GM18858 (cell line): ENCODE results near the gene CACNA1C.
"Not testable (repeated sequence)": the region's sequence is repeated elsewhere in the genome, so short reads cannot be mapped to it uniquely, and the experiment has no call there.

ENCODE experiments used
- ATAC-seq: cut with Tn5 transposase; IDR thresholded peaks from one replicate; pipeline ENCODE4 v1.9.1; 2021; ENCODE audit not compliant: unreplicated experiment

CACNA1C gene

DNA sequence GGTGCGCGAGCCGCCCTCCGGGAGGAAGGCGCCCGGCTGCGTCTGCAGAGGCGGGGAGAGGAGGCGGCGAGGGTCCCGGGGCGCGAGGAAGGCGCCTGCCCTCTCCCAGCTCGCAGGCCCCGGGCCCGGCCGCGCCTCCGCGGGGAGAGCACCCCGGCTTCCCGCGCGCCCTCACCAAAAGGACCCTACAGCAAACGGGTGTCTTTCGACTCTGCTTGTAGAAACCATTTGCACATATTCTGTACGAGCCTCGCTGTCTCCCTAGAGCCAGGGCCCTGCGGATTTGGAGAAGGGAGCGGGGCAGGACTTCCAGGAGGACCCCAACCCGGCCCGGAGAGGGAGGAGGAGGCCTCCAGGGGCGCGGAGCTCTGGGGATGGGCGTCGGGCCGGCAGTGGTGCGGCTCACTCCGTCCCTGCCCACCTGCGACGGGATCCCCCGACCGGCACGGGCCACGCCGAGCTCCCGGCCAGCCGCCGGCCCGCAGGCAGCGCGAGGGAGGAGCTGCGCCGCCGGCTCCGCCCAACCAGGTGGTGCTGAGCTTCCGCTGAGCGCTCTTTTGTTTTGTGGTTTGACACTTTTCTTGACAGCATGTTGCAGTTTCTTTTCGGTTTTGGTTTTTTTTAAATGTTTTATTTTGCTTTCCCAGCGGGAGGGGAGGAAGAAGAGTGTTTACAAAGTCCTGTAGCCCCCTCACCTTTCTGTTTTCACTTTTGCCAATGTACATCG, 638.7 kb downstream of the CACNA1C start:
- peak; percentile 51 for ATAC-seq

DNA sequence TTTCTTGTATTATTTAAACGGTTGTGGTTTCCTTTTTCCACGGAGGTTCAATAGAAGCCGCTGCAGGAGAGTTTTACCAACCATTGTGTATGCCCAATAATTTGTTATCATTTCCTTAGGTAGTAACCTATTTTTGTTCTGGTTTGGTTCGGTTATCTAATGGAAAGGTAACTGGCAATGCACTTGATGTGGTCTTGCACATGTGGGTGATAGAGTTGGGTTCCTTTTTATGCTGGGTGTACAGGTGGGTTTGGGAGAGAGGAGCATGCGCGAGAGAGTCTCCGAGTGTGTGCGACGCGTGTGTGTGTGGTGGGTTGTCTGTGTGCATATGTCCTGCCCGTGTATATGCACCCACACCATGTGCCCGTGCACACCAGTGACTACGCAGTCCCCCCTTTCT, 639.3 kb downstream of the CACNA1C start:
- ATAC-seq: no peak

DNA sequence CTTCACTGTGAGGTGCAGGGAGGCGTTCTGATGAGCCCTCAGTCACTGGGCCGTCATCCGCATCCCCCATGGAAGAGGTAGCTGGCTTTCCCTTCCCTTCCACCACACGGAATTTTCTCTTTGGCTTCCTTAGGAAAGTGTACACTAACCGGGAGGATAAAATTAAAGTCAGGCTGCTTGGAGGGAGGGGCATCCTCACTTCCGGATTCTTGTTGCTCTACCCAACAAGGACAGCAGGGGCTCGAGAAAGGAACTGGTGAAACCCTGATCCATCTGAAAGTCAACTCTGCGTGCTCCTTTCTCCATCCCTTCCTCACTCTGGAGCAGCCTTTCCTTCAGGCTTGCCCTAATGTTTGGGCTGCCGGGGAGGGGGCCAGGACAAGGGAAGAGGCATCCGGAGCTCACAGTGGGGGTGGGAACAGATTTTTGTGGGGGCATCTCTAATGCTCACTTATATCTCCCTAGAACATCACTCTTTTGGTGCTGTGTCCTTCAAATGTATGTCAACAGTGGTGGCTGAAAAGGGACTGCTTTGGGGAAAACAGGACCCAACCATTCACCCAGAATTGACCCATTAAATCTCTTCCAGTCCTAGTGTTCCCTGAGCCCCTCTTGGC, 640.6 kb downstream of the CACNA1C start:
- ATAC-seq: no peak

DNA sequence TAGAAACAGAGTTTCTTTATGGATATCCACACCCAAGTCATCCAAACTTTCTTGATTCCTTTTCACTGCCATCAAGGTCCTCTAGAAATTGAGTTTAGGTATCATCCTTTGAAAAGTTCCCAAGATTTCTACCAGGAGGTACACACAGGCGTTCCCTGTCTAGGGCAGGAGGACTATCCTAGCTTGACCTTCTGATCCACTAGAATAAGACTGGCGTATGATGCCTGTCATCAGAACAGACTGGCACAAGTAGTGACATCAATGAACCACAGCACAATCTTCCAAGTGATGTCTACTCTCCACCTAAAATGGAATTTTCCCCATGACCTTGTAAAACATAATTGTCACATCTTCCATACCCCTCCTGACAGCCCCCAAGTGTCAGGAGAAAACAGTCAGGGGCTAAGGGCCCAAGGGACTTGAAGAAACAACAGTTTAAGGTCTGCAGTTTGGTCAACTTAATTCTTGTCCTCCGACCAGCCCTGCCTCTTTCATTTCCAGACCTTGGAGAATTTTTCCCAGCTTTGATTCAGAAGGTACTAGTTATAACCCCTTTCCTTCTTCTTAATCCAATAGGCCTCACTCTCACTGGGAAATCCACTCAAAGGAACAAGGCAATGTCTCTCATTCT, 641.3 kb downstream of the CACNA1C start:
- ATAC-seq: no peak

DNA sequence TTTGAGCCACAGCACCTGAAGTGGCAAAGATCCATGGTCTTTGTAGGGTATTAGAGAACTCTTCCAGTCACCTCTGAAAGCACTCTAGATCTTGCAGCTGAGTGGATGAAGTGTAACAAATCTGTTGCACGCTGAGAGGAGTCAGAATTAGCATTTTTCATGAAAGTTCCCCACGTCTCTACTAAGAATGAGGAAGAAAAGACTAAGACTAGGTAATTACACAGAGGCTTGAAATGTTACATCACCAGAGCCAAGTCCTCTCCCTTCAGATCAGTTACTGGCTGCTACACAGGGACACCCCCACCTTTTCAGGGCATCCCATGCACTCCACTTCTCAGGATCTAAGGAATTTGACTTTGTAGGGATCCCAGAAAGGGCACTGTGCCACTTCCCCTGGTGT, 643.3 kb downstream of the CACNA1C start:
- no peak for ATAC-seq

DNA sequence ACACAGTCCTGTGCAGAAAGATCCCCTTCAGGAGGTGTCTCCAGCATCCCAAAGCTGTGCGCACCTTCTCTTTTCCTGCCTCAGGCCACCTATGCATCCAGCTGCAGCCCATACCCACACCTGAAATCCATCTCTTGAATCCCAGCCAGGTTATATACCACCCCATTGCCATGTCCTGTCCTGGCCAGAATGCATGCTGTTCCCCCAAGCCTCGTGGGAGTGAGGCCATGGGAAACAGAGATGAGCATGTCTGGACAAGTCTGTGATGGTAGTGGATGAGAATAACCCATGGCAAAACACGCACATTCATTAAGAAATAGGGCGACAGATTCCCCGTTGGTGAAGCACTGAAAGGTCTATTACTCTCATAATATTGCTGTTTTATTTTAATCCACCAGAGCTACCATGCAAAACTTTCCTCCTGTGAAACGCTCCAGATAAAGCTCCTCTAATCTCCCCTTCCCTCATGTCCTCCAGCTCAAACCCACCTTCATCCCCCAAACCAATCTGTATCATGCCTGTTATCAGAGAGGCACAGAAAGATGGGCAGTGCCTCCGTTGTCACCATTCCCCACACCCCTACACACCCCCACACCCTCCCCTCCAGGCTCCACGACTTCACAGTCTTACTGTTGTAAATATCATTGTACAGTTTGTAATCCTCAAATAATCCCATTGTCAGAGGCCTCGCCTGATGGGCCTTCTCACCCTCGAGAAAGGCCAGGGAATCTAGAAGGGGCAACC, 644.4 kb downstream of the CACNA1C start:
- ATAC-seq: no peak

DNA sequence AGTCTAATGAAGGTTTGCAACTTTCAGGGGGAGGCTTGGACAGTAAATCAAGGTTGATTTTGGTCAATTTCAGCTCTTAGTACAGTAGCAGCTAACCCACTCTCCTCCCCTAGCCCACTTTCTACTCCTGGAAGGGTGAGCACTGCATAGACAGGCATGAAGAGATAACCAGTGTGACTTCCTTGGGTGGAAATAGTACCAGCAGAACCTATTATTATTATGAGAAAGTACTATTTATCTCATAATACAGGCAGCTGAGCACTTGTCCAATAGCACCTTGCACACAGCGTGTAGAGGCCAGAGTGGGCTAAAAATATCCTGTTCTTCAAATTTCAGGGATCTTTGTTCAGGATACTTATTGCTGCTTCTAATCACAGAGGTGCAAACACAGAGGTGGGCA, 645.8 kb downstream of the CACNA1C start:
- ATAC-seq: no peak

DNA sequence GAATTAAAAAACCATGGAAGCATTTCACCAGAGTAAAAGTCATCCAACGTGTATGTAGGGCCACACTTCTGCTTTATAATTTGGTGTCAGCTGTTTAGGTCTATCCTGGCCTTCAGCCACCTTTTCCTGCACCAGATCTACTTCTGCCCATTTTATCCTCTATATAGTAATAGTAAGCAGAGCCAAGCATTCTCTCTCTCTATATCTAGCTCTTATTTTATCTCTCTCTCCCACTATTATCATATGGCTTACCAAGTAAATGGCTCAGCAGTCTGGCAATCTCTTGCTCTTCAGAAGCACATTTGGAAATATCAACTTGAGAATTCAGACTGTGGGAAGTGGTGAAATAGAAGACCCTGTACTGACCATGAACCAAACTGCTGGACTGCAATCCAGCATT, 657.9 kb downstream of the CACNA1C start:
- no peak for ATAC-seq

DNA sequence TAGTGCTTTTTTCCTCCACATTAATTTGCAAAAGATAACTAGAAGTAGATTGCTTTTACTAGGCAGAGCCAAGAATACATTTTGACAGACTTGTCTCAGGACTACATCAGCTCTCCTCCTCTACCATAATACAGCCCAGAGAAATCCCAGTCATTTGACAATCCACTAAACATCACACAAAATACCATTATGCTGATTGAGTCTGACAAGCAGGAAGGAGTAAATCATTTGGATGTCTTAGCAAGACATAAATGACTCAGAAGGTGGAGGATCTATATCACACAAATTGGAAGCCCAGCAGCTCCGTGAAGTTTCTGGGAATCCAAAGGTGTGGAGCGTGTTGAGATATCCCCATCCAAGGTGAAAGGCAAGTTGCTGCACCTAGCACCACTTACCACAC, 666.6 kb downstream of the CACNA1C start:
- no peak for ATAC-seq

DNA sequence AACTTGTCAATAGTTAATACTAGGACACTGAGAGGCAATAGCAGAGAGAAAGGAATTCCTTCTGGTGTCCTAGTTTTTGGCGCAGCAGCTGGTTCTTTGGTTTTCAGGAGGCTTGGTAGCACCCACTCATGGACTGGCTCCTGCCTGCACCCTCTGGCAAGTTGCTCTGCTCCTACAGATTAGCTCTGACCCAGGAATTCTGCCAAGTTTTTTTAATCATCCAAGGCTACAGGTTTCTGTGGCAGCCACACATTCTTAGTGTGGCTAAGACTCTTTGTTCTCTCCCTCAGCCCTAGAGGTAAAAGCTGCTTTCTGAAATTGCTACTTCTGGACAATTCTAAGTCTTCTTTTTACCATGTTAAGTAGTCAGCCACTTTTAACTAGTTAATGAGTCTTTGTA, 670.0 kb downstream of the CACNA1C start:
- ATAC-seq: no peak

DNA sequence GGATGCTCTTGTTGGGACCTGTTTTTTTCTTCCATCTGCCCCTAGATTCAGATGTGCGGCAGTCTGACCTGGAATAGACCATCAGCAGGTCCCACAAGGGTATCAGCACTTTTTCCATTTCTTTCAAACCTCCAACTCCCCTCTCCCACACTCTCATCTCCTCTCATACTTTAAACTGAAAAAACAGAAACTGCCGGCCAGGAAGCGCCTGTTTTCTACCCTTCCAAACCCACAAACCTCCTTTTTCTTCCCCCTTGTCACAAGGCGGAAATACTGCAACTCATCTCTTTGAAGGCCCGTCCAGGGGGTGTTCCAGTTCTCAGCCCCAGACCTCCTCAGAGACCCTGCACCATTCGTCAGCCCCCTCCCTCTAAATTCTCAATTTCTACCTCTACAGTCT, 679.5 kb downstream of the CACNA1C start:
- no peak for ATAC-seq

DNA sequence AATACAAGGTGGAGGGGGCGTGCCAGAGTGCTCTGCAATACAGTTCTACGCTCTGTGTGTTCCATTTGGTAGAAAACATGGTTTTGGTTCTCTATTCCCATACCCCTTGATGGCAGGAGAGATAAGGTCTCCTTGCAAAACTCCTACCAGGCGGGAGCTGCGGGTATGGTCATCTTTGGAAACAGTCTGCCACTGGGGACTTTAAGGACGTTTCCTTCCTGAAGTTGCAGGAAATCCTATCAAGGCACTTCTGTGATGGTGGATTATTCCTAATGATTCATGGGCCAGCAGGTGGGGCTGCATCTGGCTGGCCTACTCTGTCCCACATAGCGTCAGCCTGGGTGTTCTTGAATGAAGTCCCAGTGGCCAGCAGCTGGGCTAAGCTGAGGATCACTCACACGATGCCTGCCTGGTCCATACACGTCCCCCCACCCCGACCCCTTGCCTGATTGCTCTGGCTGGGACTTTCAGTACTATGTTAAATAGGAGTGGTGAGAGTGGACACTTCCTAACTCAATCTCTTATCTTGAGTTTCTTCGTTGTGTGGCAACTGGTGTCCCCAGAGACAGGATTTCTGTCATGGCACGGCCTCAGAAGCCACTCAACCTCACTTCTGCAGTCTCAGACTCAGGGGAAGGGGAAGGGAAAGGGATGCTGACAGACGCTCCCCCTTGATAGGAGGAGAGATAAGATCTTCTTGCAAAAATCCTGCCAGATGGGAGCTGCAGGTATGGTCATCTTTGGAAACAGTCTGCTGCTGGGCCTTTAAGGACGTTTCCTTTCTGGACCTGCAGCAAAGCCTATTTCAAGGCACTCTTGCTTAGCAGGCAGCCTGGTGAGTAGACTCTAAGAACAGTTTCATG, 680.9 kb downstream of the CACNA1C start:
- ATAC-seq: no peak

DNA sequence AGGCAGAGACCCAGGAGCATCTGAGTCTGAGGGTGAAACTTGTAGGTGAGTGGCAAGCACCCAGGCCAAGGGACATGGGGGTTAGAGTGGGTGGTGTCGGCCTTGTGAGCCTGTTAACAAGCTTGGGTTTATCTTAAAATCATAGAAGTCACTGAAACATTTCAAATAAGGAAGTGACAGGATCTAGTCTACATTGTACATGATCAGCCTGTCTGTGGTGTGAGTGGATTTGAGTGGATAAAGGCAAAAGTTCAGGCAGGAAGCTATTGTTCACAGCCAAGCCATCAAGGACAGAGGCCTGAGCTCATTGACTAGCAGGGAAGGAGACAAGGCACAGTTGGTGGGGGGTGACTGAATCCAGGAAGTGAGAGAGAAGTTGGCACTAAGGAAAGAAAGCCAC, 682.6 kb downstream of the CACNA1C start:
- no peak for ATAC-seq

DNA sequence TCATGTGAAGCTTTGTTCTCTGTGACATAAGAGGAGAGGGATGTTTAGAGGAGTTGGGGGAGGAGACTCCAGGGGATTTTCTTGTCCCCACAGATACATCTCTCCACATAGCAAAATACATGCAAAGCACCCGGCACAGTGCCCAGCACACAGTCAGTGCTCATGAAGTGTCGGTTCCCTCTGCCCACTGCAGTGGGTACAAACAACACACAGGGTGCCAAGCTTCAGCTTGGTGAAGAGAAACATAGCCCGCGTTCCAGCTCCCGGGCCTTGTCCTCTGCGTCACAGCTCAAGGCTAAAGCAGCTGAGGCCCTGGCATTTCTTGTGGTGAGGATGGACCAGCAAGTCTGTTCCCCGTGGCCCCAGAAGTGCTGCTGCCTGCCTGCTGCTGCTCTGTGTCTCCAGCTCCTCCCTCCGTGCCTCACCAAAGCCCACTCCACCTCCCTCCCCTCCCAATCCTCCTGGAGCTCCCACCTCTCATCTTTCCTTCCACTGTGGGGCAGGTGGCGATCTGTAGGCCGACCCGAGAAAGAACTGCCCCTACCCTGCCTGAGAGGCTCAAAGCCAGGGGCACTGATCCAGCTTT, 685.0 kb downstream of the CACNA1C start:
- ATAC-seq: no peak

DNA sequence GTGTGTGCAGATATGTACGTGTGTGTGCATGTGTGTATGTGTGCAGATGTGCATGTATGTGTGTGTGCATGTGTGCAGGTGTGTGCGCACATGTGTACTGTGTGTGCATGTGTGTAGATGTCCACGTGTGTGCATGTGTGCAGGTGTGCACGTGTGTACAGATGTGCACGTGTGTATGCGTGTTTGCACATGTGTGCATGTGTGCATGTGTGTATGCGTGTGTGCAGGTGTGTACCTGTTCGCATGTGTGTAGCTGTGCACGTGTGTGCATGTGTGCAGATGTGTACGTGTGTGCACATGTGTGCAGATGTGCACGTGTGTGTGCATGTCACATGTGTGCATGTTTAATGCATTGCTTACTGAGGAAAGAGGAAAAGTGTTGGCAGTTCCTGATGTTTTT, 686.3 kb downstream of the CACNA1C start:
- ATAC-seq: no peak

DNA sequence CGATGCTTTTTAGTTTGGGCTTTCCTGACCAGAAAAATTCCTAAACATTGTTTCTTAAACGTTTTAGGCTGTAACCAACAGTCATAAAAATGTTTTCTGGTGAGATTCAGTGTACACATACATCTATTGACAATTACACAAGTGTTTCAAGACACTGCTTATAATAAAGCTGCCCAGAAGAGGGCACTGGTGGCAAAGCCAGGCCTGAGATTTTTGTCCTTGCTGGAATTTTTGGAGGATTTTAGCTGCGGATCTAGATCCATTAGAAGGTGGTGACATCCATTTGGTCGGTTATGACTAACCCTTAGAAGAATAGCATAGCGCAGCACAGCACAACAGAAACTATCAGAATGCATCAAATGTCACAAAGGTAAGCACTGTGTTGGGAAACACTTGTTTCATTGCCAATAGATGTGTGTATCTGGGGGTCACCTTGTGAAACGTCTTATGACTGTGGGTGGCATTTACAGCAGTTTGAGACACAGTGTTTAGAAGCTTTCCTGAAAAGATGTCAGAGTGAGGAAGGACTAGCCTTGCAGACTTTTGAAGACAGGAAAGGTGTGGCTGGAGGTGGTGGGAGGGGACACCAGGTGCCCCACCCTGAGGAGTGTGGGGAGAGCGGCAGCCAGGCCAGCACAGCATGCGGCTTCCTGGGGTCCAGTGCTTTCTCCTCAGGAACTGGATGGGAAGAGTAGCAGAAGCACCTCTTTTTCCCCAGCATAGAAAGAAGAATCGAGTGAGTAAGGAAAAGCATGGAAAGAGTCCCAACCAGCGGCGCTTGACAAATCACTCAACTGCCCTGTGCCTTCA, 687.2 kb downstream of the CACNA1C start:
- no peak for ATAC-seq

DNA sequence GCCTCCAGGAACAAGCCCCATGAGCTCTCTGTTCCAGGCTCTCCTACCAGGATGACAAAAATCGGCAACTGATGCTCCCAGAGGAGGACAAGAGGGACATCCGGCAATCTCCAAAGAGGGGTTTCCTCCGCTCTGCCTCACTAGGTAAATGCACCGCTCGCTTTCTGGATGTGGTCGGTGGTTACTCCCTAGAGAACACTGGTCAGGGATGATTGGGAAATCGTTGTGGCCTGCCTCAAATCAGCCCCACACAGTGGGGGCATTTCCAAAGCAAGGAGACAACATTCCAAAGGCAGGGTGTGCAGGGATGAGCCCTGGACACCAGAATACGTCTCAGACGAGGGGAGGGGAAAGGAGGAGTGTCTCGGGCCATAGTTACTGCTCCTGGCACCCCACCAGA, 689.2 kb downstream of the CACNA1C start:
- not testable (repeated sequence) for ATAC-seq

DNA sequence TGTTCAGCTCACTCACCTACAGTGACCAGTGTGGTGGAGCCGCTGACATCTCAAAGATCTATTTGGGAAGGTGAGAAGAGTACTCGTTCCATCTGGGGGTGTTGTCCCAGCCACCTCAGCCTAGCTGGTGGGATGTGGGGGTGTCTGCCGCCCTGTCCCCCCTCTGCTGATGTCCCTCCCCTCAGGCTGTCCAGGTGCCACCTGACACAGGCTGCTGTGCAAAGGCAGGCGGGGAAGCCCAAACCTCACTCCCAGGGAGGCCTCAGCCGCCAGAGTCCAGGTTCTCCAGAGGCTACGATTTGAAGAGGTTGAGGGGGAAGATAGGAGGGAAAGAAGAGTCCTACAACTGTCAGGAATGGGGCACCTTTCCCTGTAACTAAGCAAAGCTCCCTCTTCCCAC, 690.7 kb downstream of the CACNA1C start:
- ATAC-seq: no peak

DNA sequence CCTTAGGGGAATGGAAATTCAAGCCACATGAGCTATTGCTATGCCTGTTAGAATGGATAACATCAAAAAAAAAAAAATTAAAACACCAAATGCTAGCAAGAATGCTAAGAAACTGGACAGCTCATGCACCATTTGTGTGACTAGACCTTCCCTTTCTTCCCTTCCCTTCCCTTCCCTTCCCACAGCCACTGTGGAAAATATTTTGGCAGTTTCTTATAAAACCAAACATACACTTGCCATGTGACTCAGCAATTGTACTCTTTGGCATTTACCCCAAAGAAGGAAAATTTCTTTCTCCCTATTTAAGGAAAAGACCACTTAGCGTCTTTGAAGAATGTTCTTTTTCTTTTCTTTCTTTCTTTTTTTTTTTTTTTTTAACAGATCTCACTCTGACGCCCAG, 692.9 kb downstream of the CACNA1C start:
- ATAC-seq: no peak
